WTC11 (cell line): ENCODE data around the gene ABHD6. TPM values are rescaled to one million over a fixed set of nuclear protein-coding genes. Genes with fewer than 3 reads are reported as not detected.
A peak's percentile ranks its signal among the peaks of the same experiment; 100 is the strongest.

Experiments
- ATAC-seq: fragments of 200-7000 bp; cut with Tn5 transposase; 2 replicates; pipeline ENCODE4 v1.10.0; 2021; ENCODE audit warnings: mild to moderate bottlenecking, moderate library complexity
- Bru-seq: library from RNA; stranded (reverse); fragments of 400-500 nt; gene quantifications from one replicate; lab custom pipeline; 2021; lab: Mats Ljungman, UMichigan
- CTCF ChIA-PET: fragments of 300-600 bp; sonication (Branson Sonifier 250); formaldehyde crosslinking; loops from one replicate; lab custom pipeline; 2021; ENCODE audit warnings: antibody characterized with exemption; lab: Charles Lee
- POLR2A ChIA-PET: fragments of 350-600 bp; sonication (Branson Sonifier 250); formaldehyde crosslinking; loops from one replicate; lab custom pipeline; 2021; ENCODE audit warnings: antibody characterized with exemption; lab: Charles Lee
- DNase-seq: peaks from one replicate; pipeline ENCODE4 v3.0.0; 2021; ENCODE audit warnings: low spot score
- H3K27ac Mint-ChIP-seq: 2 replicates; pipeline ENCODE4 v1.8.0; 2021; ENCODE audit warnings: mixed read lengths
- H3K27me3 Mint-ChIP-seq: 2 replicates; pipeline ENCODE4 v1.8.0; 2021; ENCODE audit warnings: low read depth, mild to moderate bottlenecking, moderate library complexity, mixed read lengths
- H3K36me3 Mint-ChIP-seq: 2 replicates; pipeline ENCODE4 v1.8.0; 2021; ENCODE audit warnings: mixed read lengths
- H3K4me1 Mint-ChIP-seq: 2 replicates; pipeline ENCODE4 v1.8.0; 2022; ENCODE audit warnings: mixed read lengths
- H3K4me3 Mint-ChIP-seq: 2 replicates; pipeline ENCODE4 v1.8.0; 2021; ENCODE audit warnings: mild to moderate bottlenecking, moderate library complexity, mixed read lengths
- H3K9me3 Mint-ChIP-seq: 2 replicates; pipeline ENCODE4 v1.8.0; 2021; ENCODE audit warnings: mixed read lengths
- ATF6 ChIP-seq: sonication (generic); formaldehyde crosslinking; IDR thresholded peaks from 2 replicates; pipeline ENCODE4 v1.8.1; 2023; ENCODE audit warnings: mild to moderate bottlenecking, missing genetic modification reagents
- ESRRA ChIP-seq: sonication (generic); formaldehyde crosslinking; IDR thresholded peaks from 2 replicates; pipeline ENCODE4 v1.8.1; 2022; ENCODE audit warnings: mild to moderate bottlenecking, missing genetic modification reagents, borderline replicate concordance
- FOXP4 ChIP-seq: sonication (generic); formaldehyde crosslinking; IDR thresholded peaks from 2 replicates; pipeline ENCODE4 v1.8.0; 2022; ENCODE audit warnings: mild to moderate bottlenecking, missing genetic modification reagents
- JUN ChIP-seq: sonication (generic); formaldehyde crosslinking; IDR thresholded peaks from 2 replicates; pipeline ENCODE4 v1.8.0; 2023; ENCODE audit warnings: mild to moderate bottlenecking, missing genetic modification reagents
- MXD4 ChIP-seq: fragments of 250-450 bp; sonication (Bioruptor Pico); IDR thresholded peaks from 2 replicates; pipeline ENCODE4 v1.8.0; 2021; ENCODE audit warnings: mild to moderate bottlenecking, moderate library complexity, borderline replicate concordance
- SP1 ChIP-seq: sonication (generic); formaldehyde crosslinking; conservative IDR thresholded peaks from 2 replicates; pipeline ENCODE4 v1.8.1; 2022; ENCODE audit warnings: missing genetic modification reagents
- STAT6 ChIP-seq: sonication (generic); formaldehyde crosslinking; conservative IDR thresholded peaks from 2 replicates; pipeline ENCODE4 v1.8.1; 2023; ENCODE audit warnings: mild to moderate bottlenecking, low read depth, missing genetic modification reagents, moderate library complexity
- TEAD1 ChIP-seq: sonication (generic); formaldehyde crosslinking; IDR thresholded peaks from 2 replicates; pipeline ENCODE4 v1.8.0; 2022; ENCODE audit warnings: mild to moderate bottlenecking, missing genetic modification reagents
- USF1 ChIP-seq: sonication (generic); formaldehyde crosslinking; IDR thresholded peaks from 2 replicates; pipeline ENCODE4 v1.8.0; 2022; ENCODE audit warnings: mild to moderate bottlenecking, missing genetic modification reagents
- ZBTB21 ChIP-seq: sonication (generic); formaldehyde crosslinking; IDR thresholded peaks from 2 replicates; pipeline ENCODE4 v1.8.1; 2023; ENCODE audit warnings: mild to moderate bottlenecking, missing genetic modification reagents, borderline replicate concordance
- ZNF219 ChIP-seq: sonication (generic); formaldehyde crosslinking; IDR thresholded peaks from 2 replicates; pipeline ENCODE4 v1.8.0; 2023; ENCODE audit warnings: missing genetic modification reagents, mild to moderate bottlenecking, borderline replicate concordance
- ZNF423 ChIP-seq: fragments of 250-450 bp; sonication (Bioruptor Pico); IDR thresholded peaks from 2 replicates; pipeline ENCODE4 v2.1.2; 2022; ENCODE audit warnings: mild to moderate bottlenecking, moderate library complexity
- long read RNA-seq, 3 experiments: library from RNA in 1 of 3; library from capped mRNA in 1 of 3; library from polyadenylated mRNA in 1 of 3; unstranded in 2 of 3; stranded (forward) in 1 of 3; transcript quantifications; one replicate each; pipeline ENCODE4 v2.0.0, GENCODE V29; 2021
- total RNA-seq: library from RNA; stranded (reverse); gene quantifications from 3 replicates; pipeline ENCODE4 v1.2.3, GENCODE V29; 2021
- TF ChIP-seq, protein P1 (sequence below): fragments of 250-450 bp; sonication (Bioruptor Pico); IDR thresholded peaks from 2 replicates; pipeline ENCODE4 v2.1.2; 2022; ENCODE audit warnings: mild to moderate bottlenecking, moderate library complexity
- TF ChIP-seq, protein P2 (sequence below): sonication (generic); formaldehyde crosslinking; IDR thresholded peaks from 2 replicates; pipeline ENCODE4 v1.8.0; 2022; ENCODE audit warnings: missing genetic modification reagents
- TF ChIP-seq, protein P3 (sequence below): sonication (generic); formaldehyde crosslinking; IDR thresholded peaks from 2 replicates; pipeline ENCODE4 v1.8.0; 2023; ENCODE audit warnings: missing genetic modification reagents, mild to moderate bottlenecking, borderline replicate concordance

The ABHD6 gene, protein sequence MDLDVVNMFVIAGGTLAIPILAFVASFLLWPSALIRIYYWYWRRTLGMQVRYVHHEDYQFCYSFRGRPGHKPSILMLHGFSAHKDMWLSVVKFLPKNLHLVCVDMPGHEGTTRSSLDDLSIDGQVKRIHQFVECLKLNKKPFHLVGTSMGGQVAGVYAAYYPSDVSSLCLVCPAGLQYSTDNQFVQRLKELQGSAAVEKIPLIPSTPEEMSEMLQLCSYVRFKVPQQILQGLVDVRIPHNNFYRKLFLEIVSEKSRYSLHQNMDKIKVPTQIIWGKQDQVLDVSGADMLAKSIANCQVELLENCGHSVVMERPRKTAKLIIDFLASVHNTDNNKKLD
- 5.4 to 6.5 TPM (median 6.3 TPM) in 3 replicates for total RNA-seq
- percentile 50 among the genes with signal in this experiment for Bru-seq, nascent RNA
- long read RNA-seq, experiment 1, transcript ABHD6-205 (10 exons, 2,482 nt) = major isoform, 13 of 40 reads
- long read RNA-seq, experiment 1, transcript ABHD6-201 (9 exons, 2,393 nt) = major isoform, 13 of 40 reads
- long read RNA-seq, experiment 1, partial matches to known transcripts = 0 of 40 reads
- long read RNA-seq, experiment 1, other reads (novel, unspliced or antisense) = 14 of 40 reads
- long read RNA-seq, experiment 2, partial matches to known transcripts = 2 of 13 reads
- long read RNA-seq, experiment 2, other reads (novel, unspliced or antisense) = 6 of 13 reads
- long read RNA-seq, experiment 3, transcript ABHD6-201 (9 exons, 2,393 nt) = major isoform, 5 of 7 reads
- long read RNA-seq, experiment 3, partial matches to known transcripts = 0 of 7 reads
- long read RNA-seq, experiment 3, other reads (novel, unspliced or antisense) = 0 of 7 reads

- Mint-ChIP-seq H3K4me3 (peak within 1 kb of the TSS; percentile 89), H3K27ac (peak within 1 kb of the TSS; percentile 53; the same call in 1 of the 2 replicates), H3K4me1 (peaks cover 11% of the 10 kb centered on the region), H3K27me3 (peaks cover 58% of the 10 kb centered on the region), H3K9me3 (no peaks in the 10 kb centered on the region), H3K36me3 (no peaks in the 10 kb centered on the region)
- ATAC-seq = peak; percentile 72
- POLR2A ChIA-PET = interaction anchor here (0.7 to 0.9 kb wide), 2 partner anchors 24 to 329 kb away, joined by 3 read pairs; no protein-coding TSS in a partner anchor
- CTCF ChIA-PET = interaction anchor here (0.7 to 4.2 kb wide), 9 partner anchors 20 to 1301 kb away, joined by 3 to 37 read pairs (median 5); partner anchors contain the start of genes HTD2 and RPP14
- peak; percentile 79 for DNase-seq
- TF ChIP-seq JUN (CRISPR knock-in tag) (no peak), TEAD1 (CRISPR knock-in tag) (peak; percentile 36; the same call in 1 of the 2 replicates), SP1 (CRISPR knock-in tag) (peak; percentile 72), ATF6 (no peak), MXD4 (CRISPR knock-in tag) (no peak), ESRRA (CRISPR knock-in tag) (no peak), FOXP4 (CRISPR knock-in tag) (no peak), STAT6 (no peak), ZNF219 (no peak), ZNF423 (no peak), USF1 (CRISPR knock-in tag) (no peak), ZBTB21 (CRISPR knock-in tag) (0 out of 2 replicates have a peak, but pooled peaks have one; percentile 39)
- TF ChIP-seq, protein P1, sequence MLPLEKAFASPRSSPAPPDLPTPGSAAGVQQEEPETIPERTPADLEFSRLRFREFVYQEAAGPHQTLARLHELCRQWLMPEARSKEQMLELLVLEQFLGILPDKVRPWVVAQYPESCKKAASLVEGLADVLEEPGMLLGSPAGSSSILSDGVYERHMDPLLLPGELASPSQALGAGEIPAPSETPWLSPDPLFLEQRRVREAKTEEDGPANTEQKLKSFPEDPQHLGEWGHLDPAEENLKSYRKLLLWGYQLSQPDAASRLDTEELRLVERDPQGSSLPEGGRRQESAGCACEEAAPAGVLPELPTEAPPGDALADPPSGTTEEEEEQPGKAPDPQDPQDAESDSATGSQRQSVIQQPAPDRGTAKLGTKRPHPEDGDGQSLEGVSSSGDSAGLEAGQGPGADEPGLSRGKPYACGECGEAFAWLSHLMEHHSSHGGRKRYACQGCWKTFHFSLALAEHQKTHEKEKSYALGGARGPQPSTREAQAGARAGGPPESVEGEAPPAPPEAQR = no peak
- TF ChIP-seq, protein P2, sequence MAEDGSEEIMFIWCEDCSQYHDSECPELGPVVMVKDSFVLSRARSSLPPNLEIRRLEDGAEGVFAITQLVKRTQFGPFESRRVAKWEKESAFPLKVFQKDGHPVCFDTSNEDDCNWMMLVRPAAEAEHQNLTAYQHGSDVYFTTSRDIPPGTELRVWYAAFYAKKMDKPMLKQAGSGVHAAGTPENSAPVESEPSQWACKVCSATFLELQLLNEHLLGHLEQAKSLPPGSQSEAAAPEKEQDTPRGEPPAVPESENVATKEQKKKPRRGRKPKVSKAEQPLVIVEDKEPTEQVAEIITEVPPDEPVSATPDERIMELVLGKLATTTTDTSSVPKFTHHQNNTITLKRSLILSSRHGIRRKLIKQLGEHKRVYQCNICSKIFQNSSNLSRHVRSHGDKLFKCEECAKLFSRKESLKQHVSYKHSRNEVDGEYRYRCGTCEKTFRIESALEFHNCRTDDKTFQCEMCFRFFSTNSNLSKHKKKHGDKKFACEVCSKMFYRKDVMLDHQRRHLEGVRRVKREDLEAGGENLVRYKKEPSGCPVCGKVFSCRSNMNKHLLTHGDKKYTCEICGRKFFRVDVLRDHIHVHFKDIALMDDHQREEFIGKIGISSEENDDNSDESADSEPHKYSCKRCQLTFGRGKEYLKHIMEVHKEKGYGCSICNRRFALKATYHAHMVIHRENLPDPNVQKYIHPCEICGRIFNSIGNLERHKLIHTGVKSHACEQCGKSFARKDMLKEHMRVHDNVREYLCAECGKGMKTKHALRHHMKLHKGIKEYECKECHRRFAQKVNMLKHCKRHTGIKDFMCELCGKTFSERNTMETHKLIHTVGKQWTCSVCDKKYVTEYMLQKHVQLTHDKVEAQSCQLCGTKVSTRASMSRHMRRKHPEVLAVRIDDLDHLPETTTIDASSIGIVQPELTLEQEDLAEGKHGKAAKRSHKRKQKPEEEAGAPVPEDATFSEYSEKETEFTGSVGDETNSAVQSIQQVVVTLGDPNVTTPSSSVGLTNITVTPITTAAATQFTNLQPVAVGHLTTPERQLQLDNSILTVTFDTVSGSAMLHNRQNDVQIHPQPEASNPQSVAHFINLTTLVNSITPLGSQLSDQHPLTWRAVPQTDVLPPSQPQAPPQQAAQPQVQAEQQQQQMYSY (CRISPR knock-in tag) = peak; percentile 34; the same call in 1 of the 2 replicates
- TF ChIP-seq, protein P3, sequence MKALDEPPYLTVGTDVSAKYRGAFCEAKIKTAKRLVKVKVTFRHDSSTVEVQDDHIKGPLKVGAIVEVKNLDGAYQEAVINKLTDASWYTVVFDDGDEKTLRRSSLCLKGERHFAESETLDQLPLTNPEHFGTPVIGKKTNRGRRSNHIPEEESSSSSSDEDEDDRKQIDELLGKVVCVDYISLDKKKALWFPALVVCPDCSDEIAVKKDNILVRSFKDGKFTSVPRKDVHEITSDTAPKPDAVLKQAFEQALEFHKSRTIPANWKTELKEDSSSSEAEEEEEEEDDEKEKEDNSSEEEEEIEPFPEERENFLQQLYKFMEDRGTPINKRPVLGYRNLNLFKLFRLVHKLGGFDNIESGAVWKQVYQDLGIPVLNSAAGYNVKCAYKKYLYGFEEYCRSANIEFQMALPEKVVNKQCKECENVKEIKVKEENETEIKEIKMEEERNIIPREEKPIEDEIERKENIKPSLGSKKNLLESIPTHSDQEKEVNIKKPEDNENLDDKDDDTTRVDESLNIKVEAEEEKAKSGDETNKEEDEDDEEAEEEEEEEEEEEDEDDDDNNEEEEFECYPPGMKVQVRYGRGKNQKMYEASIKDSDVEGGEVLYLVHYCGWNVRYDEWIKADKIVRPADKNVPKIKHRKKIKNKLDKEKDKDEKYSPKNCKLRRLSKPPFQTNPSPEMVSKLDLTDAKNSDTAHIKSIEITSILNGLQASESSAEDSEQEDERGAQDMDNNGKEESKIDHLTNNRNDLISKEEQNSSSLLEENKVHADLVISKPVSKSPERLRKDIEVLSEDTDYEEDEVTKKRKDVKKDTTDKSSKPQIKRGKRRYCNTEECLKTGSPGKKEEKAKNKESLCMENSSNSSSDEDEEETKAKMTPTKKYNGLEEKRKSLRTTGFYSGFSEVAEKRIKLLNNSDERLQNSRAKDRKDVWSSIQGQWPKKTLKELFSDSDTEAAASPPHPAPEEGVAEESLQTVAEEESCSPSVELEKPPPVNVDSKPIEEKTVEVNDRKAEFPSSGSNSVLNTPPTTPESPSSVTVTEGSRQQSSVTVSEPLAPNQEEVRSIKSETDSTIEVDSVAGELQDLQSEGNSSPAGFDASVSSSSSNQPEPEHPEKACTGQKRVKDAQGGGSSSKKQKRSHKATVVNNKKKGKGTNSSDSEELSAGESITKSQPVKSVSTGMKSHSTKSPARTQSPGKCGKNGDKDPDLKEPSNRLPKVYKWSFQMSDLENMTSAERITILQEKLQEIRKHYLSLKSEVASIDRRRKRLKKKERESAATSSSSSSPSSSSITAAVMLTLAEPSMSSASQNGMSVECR (CRISPR knock-in tag) = no peak
These were observed at the start of gene ABHD6 for GRCh38 chr3:58237238-58237940. ABHD6 (plus strand) TSS chr3:58237792; CDS start chr3:58256587, 18,795 bp downstream.
